ENCODE data around the gene MYBPC2. TPM values are rescaled to one million over a fixed set of nuclear protein-coding genes. Genes with fewer than 3 reads are reported as not detected.

Gene MYBPC2
- total RNA-seq, 6 donors from 2014 or later, result 0.09 to 0.17 TPM; not detected in 4

- Histone ChIP-seq H3K4me3 (no peak overlapping the region), H3K4me1 (peaks cover 8 to 16% (median 10%) of the 10 kb centered on the region in 4 donors), H3K36me3 (no peaks in the 10 kb centered on the region), H3K9me3 (no peaks in the 10 kb centered on the region), H3K27ac (no peak overlapping the region), H3K27me3 (no peaks in the 10 kb centered on the region)
- DNase-seq, result no peak
- WGBS, 2 donors, result 40 to 47% methylated on average over 33 to 36 of the region's 38 CpGs
- ATAC-seq (ENCODE audit: low FRiP score in 2 of 2), result no peak
- TF ChIP-seq POLR2AphosphoS5 (IDR thresholded peaks at IDR 0.05) (no peak), POLR2A (IDR thresholded peaks at IDR 0.05) (no peak), CTCF (IDR thresholded peaks at IDR 0.05) (no peak), EP300 (IDR thresholded peaks at IDR 0.05) (no peak)
These were observed 81.9 kb downstream of the MYBPC2 start for GRCh38 chr19:50514346-50515167.

- 81 to 83% methylated on average over 5 to 8 of the region's 11 CpGs for WGBS, 2 donors
- Histone ChIP-seq H3K27me3 (no peaks in the 10 kb centered on the region), H3K4me3 (no peak overlapping the region), H3K4me1 (peaks cover 5 to 14% (median 7%) of the 10 kb centered on the region in 4 donors), H3K27ac (no peak overlapping the region), H3K36me3 (no peaks in the 10 kb centered on the region), H3K9me3 (no peaks in the 10 kb centered on the region)
- TF ChIP-seq POLR2A (IDR thresholded peaks at IDR 0.05) (no peak), POLR2AphosphoS5 (IDR thresholded peaks at IDR 0.05) (no peak), CTCF (IDR thresholded peaks at IDR 0.05) (no peak)
- ATAC-seq (ENCODE audit: low FRiP score in 2 of 2) (no peak), DNase-seq (no peak)
These were observed 82.5 kb downstream of the MYBPC2 start for GRCh38 chr19:50515168-50515561.

Other genes starting within 250 kb of the MYBPC2 start
- 100 to 1,000 TPM; 145 to 351 (median 208) TPM for gene MYH14, start 229.3 kb upstream of the MYBPC2 start, total RNA-seq
- gene KCNC3, start 103.5 kb upstream of the MYBPC2 start, total RNA-seq, result 10 to 100 TPM in 4 of 6 donors, 1 to 10 TPM in 2; 3.8 to 15.7 (median 12.2) TPM
- 1,000 to 10,000 TPM; 1,043 to 3,140 (median 1,660) TPM for gene NAPSA, start 67.3 kb upstream of the MYBPC2 start, total RNA-seq
- 100 to 1,000 TPM in 4 of 6 donors, 10 to 100 TPM in 2; 98.3 to 170 (median 123) TPM for gene NR1H2, start 56.4 kb upstream of the MYBPC2 start, total RNA-seq
- 10 to 100 TPM; 20.5 to 66.0 (median 44.0) TPM for gene POLD1, start 48.5 kb upstream of the MYBPC2 start, total RNA-seq
- 1 to 10 TPM in 1 of 6 donors, under 1 TPM in 3, not detected in 2; 0.13 to 2.1 (median 0.56) TPM for gene SPIB, start 14.0 kb upstream of the MYBPC2 start, total RNA-seq
- gene EMC10, start 43.6 kb downstream of the MYBPC2 start, total RNA-seq, result 100 to 1,000 TPM in 4 of 6 donors, 10 to 100 TPM in 2; 83.8 to 155 (median 121) TPM
- gene GARIN5A, start 44.0 kb downstream of the MYBPC2 start, total RNA-seq, result 10 to 100 TPM in 1 of 6 donors, 1 to 10 TPM in 4, not detected in 1; 2.4 to 10.1 (median 3.0) TPM
- 10 to 100 TPM; 22.6 to 59.2 (median 40.1) TPM for gene JOSD2, start 78.3 kb downstream of the MYBPC2 start, total RNA-seq
- gene ASPDH, start 81.0 kb downstream of the MYBPC2 start, total RNA-seq, result not detected
- gene LRRC4B, start 135.5 kb downstream of the MYBPC2 start, total RNA-seq, result 1 to 10 TPM in 4 of 6 donors, under 1 TPM in 2; 0.69 to 5.1 (median 1.7) TPM
- gene SYT3, start 207.0 kb downstream of the MYBPC2 start, total RNA-seq, result 1 to 10 TPM in 3 of 6 donors, under 1 TPM in 2, not detected in 1; 0.67 to 3.6 (median 1.4) TPM
- 10 to 100 TPM in 1 of 6 donors, 1 to 10 TPM in 4, not detected in 1; 1.7 to 24.4 (median 3.1) TPM for gene C19orf81, start 216.6 kb downstream of the MYBPC2 start, total RNA-seq

Measured in upper lobe of left lung (tissue), 6 donors.